Measurements from ENCODE around the gene TNPO3. TPM values are rescaled to one million over a fixed set of nuclear protein-coding genes. Genes with fewer than 3 reads are reported as not detected.
A peak's percentile ranks its signal among the peaks of the same experiment; 100 is the strongest.

The TNPO3 gene
- total RNA-seq, 1 donor from 2014 or later, result 52.3 TPM

- Mint-ChIP-seq H3K27me3 (peaks cover 41% of the 10 kb centered on the region), H3K36me3 (no peaks in the 10 kb centered on the region), H3K4me3 (no peak overlapping the region), H3K4me1 (ENCODE audit: unreplicated experiment) (peaks cover 30% of the 10 kb centered on the region), H3K27ac (no peak overlapping the region), H3K9me3 (no peaks in the 10 kb centered on the region)
- no peak for DNase-seq (ENCODE audit: extremely low spot score, unreplicated experiment)
- TF ChIP-seq CTCF (conservative IDR thresholded peaks at IDR 0.05), result no peak
Measured at GRCh38 chr7:128906766-128907559, 147.9 kb downstream of the TNPO3 start.

- no peak overlapping the region for H3K4me3 Mint-ChIP-seq
- no peaks in the 10 kb centered on the region for H3K9me3 Mint-ChIP-seq
- no peak for TF ChIP-seq CTCF (conservative IDR thresholded peaks at IDR 0.05)
Measured at GRCh38 chr7:128906001-128906765, 148.7 kb downstream of the TNPO3 start.

GRCh38 chr7:128904381-128905197 lies 150.3 kb downstream of the TNPO3 start:
- H3K9me3 Mint-ChIP-seq, result no peaks in the 10 kb centered on the region
- no peak overlapping the region for H3K4me3 Mint-ChIP-seq
- peak; percentile 73 for TF ChIP-seq CTCF (conservative IDR thresholded peaks at IDR 0.05)
- peaks cover 24% of the 10 kb centered on the region for H3K27me3 Mint-ChIP-seq
- H3K27ac Mint-ChIP-seq, result no peak overlapping the region
- peaks cover 12% of the 10 kb centered on the region for H3K4me1 Mint-ChIP-seq (ENCODE audit: unreplicated experiment)
- H3K36me3 Mint-ChIP-seq, result no peaks in the 10 kb centered on the region
- no peak for DNase-seq (ENCODE audit: extremely low spot score, unreplicated experiment)

More at GRCh38 chr7:128906001-128906765, 148.7 kb downstream of the TNPO3 start:
- Mint-ChIP-seq H3K4me1 (ENCODE audit: unreplicated experiment) (peaks cover 22% of the 10 kb centered on the region), H3K27me3 (peaks cover 34% of the 10 kb centered on the region), H3K36me3 (no peaks in the 10 kb centered on the region), H3K27ac (no peak overlapping the region)
- DNase-seq (ENCODE audit: extremely low spot score, unreplicated experiment), result no peak

Other genes with a start within 250 kb of the TNPO3 start
- 20.3 and 54.0 TPM in 2 replicates for gene FLNC, start 224.7 kb downstream of the TNPO3 start, total RNA-seq (ENCODE audit: low replicate concordance)
- gene ATP6V1F, start 192.3 kb downstream of the TNPO3 start, total RNA-seq (ENCODE audit: low replicate concordance), result 144 and 157 TPM in 2 replicates
- 1.3 and 4.2 TPM in 2 replicates for gene KCP, start 144.4 kb downstream of the TNPO3 start, total RNA-seq (ENCODE audit: low replicate concordance)
- gene IRF5, start 117.2 kb downstream of the TNPO3 start, total RNA-seq (ENCODE audit: low replicate concordance), result 1.8 and 2.5 TPM in 2 replicates
- 6.3 and 13.8 TPM in 2 replicates for gene TSPAN33, start 89.6 kb upstream of the TNPO3 start, total RNA-seq (ENCODE audit: low replicate concordance)
- 38.6 and 94.9 TPM in 2 replicates for gene SMO, start 133.5 kb upstream of the TNPO3 start, total RNA-seq (ENCODE audit: low replicate concordance)
- gene AHCYL2, start 169.9 kb upstream of the TNPO3 start, total RNA-seq (ENCODE audit: low replicate concordance), result 15.7 and 27.8 TPM in 2 replicates